Fibroblast of lung (primary cell): ENCODE results near the gene NID1. TPM values are rescaled to one million over a fixed set of nuclear protein-coding genes. Genes with fewer than 3 reads are reported as not detected.

Experiments
- DNase-seq, 2 donors: peaks; one replicate each; pipeline versions ENCODE4 v3.0.0 to v3.0.0-alpha.2; 2010; ENCODE audit warnings: low read depth in 2 of 2
- H2AFZ ChIP-seq: 2 replicates; pipeline ENCODE4 v1.5.1; 2012; ENCODE audit warnings: low read length, control low read depth, inconsistent platforms
- H3K27ac ChIP-seq: 2 replicates; pipeline ENCODE4 v1.5.1; 2011; ENCODE audit warnings: low read length, control low read depth; ENCODE audit not compliant: insufficient read depth
- H3K27me3 ChIP-seq: 2 replicates; pipeline ENCODE4 v1.5.1; 2011; ENCODE audit warnings: mild to moderate bottlenecking, low read length; ENCODE audit not compliant: control insufficient read depth, insufficient read depth
- H3K36me3 ChIP-seq: 2 replicates; pipeline ENCODE4 v1.5.1; 2011; ENCODE audit warnings: low read length; ENCODE audit not compliant: control insufficient read depth, insufficient read depth
- H3K4me1 ChIP-seq: 2 replicates; pipeline ENCODE4 v1.5.1; 2011; ENCODE audit warnings: low read length; ENCODE audit not compliant: control insufficient read depth, insufficient read depth; ENCODE audit errors: extremely low read depth
- H3K4me2 ChIP-seq: 2 replicates; pipeline ENCODE4 v1.5.1; 2011; ENCODE audit warnings: low read length, control low read depth; ENCODE audit not compliant: insufficient read depth; ENCODE audit errors: extremely low read depth
- H3K4me3 ChIP-seq, 4 experiments: fragments of 200-600 bp in 1 of 4; sonication (generic) in 1 of 4; replicated peaks in 1 of 4; 2 replicates each; pipeline ENCODE4 v1.5.1; 2011 to 2016; ENCODE audit warnings: low read length in 4 of 4, low read depth in 3 of 4, mild to moderate bottlenecking in 3 of 4, control low read depth in 2 of 4, inconsistent platforms in 1 of 4, mixed read lengths in 1 of 4; ENCODE audit not compliant: insufficient read depth in 1 of 4; ENCODE audit errors: control extremely low read depth in 1 of 4
- H3K79me2 ChIP-seq: 2 replicates; pipeline ENCODE4 v1.5.1; 2012; ENCODE audit warnings: mild to moderate bottlenecking, low read length, inconsistent platforms; ENCODE audit not compliant: control insufficient read depth, insufficient read depth
- H3K9ac ChIP-seq: 2 replicates; pipeline ENCODE4 v1.5.1; 2011; ENCODE audit warnings: mild to moderate bottlenecking, low read length, control low read depth; ENCODE audit not compliant: insufficient read depth
- H3K9me3 ChIP-seq: 2 replicates; pipeline ENCODE4 v1.5.1; 2012; ENCODE audit warnings: low read depth, low read length; ENCODE audit not compliant: control insufficient read depth, insufficient read depth
- H4K20me1 ChIP-seq: 2 replicates; pipeline ENCODE4 v1.5.1; 2011; ENCODE audit warnings: low read length; ENCODE audit not compliant: control insufficient read depth, insufficient read depth; ENCODE audit errors: extremely low read depth
- EZH2 ChIP-seq: IDR thresholded peaks from 2 replicates; pipeline ENCODE4 v1.5.1; 2012; ENCODE audit warnings: low read length, control low read depth, mild to moderate bottlenecking; ENCODE audit errors: missing control alignments
- polyA plus RNA-seq, 2 donors: library from polyadenylated mRNA; depleted of rRNA in 1 of 2; stranded (reverse) in 1 of 2; unstranded in 1 of 2; fragments of >200 nt; gene quantifications; 2 replicates each; pipeline ENCODE4 v1.2.1, GENCODE V29; 2011 to 2012; ENCODE audit warnings: missing spikeins in 1 of 2
- total RNA-seq: library from RNA; depleted of rRNA; stranded (reverse); fragments of >200 nt; gene quantifications from 2 replicates; pipeline ENCODE4 v1.2.1, GENCODE V29; 2014
- TF ChIP-seq, protein P1 (sequence below), 2 donors: IDR thresholded peaks in 1 of 2; conservative IDR thresholded peaks in 1 of 2; 1 replicate in 1 of 2; 2 replicates in 1 of 2; pipeline ENCODE4 v1.5.1; 2011 to 2012; ENCODE audit warnings: low read length in 2 of 2, control low read depth in 1 of 2, inconsistent platforms in 1 of 2, low read depth in 1 of 2, mild to moderate bottlenecking in 1 of 2

Gene NID1
- total and polyA plus RNA-seq, 2 donors (not counting 1 experiment from before 2014, with no cell fraction given), result 29.1 to 152 TPM

DNA sequence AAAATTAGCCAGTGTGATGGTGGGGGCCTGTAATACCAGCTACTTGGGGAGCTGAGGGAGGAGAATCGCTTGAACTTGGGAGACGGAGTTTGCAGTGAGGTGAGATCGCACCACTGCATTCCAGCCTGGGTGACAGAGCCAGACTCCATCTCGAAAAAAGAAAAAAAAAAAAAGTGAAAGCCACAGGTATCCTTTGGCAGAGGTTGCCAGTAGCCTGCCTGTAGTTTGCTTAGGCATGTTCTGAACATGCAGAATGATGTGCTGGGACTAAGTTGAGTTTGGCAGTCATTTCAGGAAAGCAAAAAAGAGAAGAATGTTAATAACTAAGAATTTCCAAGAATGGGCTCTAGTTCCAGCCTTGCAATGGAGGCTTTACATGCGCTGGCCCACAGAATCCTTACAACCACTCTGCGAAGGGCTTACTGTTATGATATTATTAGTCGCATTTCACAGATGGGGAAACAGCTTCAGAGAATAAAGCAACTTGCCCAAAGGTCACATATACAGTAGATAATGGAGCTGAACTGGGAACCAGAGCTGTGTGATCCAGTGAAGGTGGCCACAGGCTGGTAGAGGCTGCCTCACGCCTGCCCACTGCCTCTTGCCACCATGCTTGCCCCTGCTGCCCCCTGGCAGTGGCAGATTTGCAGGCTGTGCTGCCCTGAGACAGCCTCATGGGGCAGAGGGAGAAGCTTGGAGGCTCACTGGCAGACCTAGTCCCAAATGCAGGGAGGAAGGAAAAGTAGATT, 131.7 kb downstream of the NID1 start:
- no peak overlapping the region for H3K9ac ChIP-seq
- H3K4me3 ChIP-seq, result no peak overlapping the region
- no peaks in the 10 kb centered on the region for H3K9me3 ChIP-seq
- H3K27me3 ChIP-seq, result no peaks in the 10 kb centered on the region
- H3K79me2 ChIP-seq, result no peaks in the 10 kb centered on the region
- no peaks in the 10 kb centered on the region for H4K20me1 ChIP-seq
- H3K4me2 ChIP-seq, result no peak overlapping the region
- DNase-seq, result peak in 1 of 2 donors; percentile 32
- no peak for TF ChIP-seq EZH2
- TF ChIP-seq, protein P1, sequence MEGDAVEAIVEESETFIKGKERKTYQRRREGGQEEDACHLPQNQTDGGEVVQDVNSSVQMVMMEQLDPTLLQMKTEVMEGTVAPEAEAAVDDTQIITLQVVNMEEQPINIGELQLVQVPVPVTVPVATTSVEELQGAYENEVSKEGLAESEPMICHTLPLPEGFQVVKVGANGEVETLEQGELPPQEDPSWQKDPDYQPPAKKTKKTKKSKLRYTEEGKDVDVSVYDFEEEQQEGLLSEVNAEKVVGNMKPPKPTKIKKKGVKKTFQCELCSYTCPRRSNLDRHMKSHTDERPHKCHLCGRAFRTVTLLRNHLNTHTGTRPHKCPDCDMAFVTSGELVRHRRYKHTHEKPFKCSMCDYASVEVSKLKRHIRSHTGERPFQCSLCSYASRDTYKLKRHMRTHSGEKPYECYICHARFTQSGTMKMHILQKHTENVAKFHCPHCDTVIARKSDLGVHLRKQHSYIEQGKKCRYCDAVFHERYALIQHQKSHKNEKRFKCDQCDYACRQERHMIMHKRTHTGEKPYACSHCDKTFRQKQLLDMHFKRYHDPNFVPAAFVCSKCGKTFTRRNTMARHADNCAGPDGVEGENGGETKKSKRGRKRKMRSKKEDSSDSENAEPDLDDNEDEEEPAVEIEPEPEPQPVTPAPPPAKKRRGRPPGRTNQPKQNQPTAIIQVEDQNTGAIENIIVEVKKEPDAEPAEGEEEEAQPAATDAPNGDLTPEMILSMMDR (conservative IDR thresholded peaks at IDR 0.05 in 1 of 2, IDR thresholded peaks at IDR 0.05 in 1 of 2; ENCODE audit: low read depth in 1 of 2, low read length in 2 of 2), result no peak
- no peaks in the 10 kb centered on the region for H3K4me1 ChIP-seq
- H3K27ac ChIP-seq, result no peak overlapping the region
- H3K36me3 ChIP-seq, result no peaks in the 10 kb centered on the region
- H2AFZ ChIP-seq, result no peak overlapping the region

DNA sequence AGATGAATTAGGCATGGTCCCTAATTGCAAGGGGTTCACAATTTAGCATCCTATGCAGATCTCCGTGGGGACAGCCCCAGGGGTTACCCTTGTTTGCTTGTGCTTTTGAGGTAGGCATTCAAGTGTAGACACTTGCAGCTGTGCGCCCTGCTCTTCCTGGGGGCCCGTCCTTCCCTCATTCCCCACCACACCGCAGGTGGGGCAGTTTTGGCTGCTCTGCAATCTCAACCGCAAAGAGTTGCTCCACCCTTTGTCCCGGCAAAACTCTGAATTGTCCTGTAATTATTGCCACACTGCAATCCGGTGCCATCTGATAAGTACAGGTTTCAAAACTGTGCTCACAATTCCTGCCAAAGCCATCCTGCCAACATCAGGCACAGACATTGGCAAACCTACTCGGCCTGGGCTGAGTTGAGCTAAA, 132.8 kb downstream of the NID1 start:
- H3K27me3 ChIP-seq, result no peaks in the 10 kb centered on the region
- H4K20me1 ChIP-seq, result no peaks in the 10 kb centered on the region
- no peaks in the 10 kb centered on the region for H3K9me3 ChIP-seq
- H3K36me3 ChIP-seq, result no peaks in the 10 kb centered on the region
- H3K79me2 ChIP-seq, result no peaks in the 10 kb centered on the region
- no peak for DNase-seq
- H3K4me3 ChIP-seq, result no peak overlapping the region
- no peak overlapping the region for H3K27ac ChIP-seq
- TF ChIP-seq, protein P1 (conservative IDR thresholded peaks at IDR 0.05 in 1 of 2, IDR thresholded peaks at IDR 0.05 in 1 of 2; ENCODE audit: low read depth in 1 of 2, low read length in 2 of 2), result no peak
- TF ChIP-seq EZH2, result no peak
- no peak overlapping the region for H3K4me2 ChIP-seq
- no peaks in the 10 kb centered on the region for H3K4me1 ChIP-seq
- H3K9ac ChIP-seq, result no peak overlapping the region
- H2AFZ ChIP-seq, result no peak overlapping the region

DNA sequence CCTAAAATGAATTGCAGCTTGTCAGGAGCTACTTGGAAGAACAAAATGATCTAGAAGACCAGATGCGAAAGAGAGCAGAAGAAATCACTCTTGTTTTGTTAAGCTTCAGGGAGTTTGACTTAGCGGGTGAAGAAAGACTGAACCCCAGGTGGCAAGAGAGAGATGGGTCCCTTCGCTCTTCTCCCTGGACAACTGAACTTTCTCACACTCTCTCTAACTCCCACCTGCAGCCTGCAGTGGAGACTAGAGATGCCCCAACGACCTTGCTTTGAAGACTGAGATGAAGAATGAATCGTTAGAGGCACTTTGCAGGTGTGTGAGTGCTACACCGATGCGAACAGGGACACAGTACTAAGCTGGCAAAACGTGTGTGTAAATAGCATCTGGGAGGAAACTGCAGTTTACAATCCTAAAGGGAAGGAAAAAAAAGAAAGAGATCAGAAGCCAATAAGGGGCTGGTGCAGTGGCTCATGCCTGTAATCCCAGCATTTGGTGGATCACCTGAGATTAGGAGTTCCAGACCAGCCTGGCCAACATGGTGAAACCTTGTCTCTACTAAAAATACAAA, 133.6 kb downstream of the NID1 start:
- Histone ChIP-seq H3K27me3 (no peaks in the 10 kb centered on the region), H3K9ac (no peak overlapping the region), H2AFZ (no peak overlapping the region), H3K4me2 (no peak overlapping the region), H4K20me1 (no peaks in the 10 kb centered on the region), H3K27ac (no peak overlapping the region), H3K4me1 (no peaks in the 10 kb centered on the region), H3K9me3 (no peaks in the 10 kb centered on the region), H3K4me3 (no peak overlapping the region), H3K36me3 (no peaks in the 10 kb centered on the region), H3K79me2 (no peaks in the 10 kb centered on the region)
- no peak for DNase-seq
- no peak for TF ChIP-seq EZH2
- TF ChIP-seq, protein P1 (conservative IDR thresholded peaks at IDR 0.05 in 1 of 2, IDR thresholded peaks at IDR 0.05 in 1 of 2; ENCODE audit: low read depth in 1 of 2, low read length in 2 of 2), result no peak
